B cell (primary cell): ENCODE results near the gene GPRC5D.

Source experiments
- EZH2 ChIP-seq: IDR thresholded peaks from 2 replicates; pipeline ENCODE4 v1.6.1; 2012; ENCODE audit warnings: borderline replicate concordance, low read depth, mild to moderate bottlenecking, moderate library complexity, low read length; ENCODE audit not compliant: insufficient read depth, poor library complexity, severe bottlenecking
- TF ChIP-seq, protein P1 (sequence below): fragments of 200-600 bp; IDR thresholded peaks from one replicate; pipeline ENCODE4 v1.8.0; 2022; ENCODE audit warnings: antibody characterized with exemption, mild to moderate bottlenecking

- no peak for TF ChIP-seq EZH2
- TF ChIP-seq, protein P1, sequence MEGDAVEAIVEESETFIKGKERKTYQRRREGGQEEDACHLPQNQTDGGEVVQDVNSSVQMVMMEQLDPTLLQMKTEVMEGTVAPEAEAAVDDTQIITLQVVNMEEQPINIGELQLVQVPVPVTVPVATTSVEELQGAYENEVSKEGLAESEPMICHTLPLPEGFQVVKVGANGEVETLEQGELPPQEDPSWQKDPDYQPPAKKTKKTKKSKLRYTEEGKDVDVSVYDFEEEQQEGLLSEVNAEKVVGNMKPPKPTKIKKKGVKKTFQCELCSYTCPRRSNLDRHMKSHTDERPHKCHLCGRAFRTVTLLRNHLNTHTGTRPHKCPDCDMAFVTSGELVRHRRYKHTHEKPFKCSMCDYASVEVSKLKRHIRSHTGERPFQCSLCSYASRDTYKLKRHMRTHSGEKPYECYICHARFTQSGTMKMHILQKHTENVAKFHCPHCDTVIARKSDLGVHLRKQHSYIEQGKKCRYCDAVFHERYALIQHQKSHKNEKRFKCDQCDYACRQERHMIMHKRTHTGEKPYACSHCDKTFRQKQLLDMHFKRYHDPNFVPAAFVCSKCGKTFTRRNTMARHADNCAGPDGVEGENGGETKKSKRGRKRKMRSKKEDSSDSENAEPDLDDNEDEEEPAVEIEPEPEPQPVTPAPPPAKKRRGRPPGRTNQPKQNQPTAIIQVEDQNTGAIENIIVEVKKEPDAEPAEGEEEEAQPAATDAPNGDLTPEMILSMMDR = no peak
These were observed 34.9 kb upstream of the GPRC5D start for GRCh38 chr12:12986775-12987331.
